AG10803 (cell line): ENCODE results near the gene KCNJ6.

ENCODE experiments used
- DNase-seq: peaks from one replicate; pipeline ENCODE4 v3.0.0; 2010; ENCODE audit warnings: low read depth
- H3K4me3 ChIP-seq: 2 replicates; pipeline ENCODE4 v1.5.1; 2011; ENCODE audit warnings: mild to moderate bottlenecking, low read length, control low read depth
- TF ChIP-seq, protein P1 (sequence below): conservative IDR thresholded peaks from 2 replicates; pipeline ENCODE4 v1.5.1; 2011; ENCODE audit warnings: mild to moderate bottlenecking, low read length, control low read depth, inconsistent platforms

The KCNJ6 gene

GRCh38 chr21:37876561-37876960, 39.7 kb downstream of the KCNJ6 start:
- TF ChIP-seq, protein P1, sequence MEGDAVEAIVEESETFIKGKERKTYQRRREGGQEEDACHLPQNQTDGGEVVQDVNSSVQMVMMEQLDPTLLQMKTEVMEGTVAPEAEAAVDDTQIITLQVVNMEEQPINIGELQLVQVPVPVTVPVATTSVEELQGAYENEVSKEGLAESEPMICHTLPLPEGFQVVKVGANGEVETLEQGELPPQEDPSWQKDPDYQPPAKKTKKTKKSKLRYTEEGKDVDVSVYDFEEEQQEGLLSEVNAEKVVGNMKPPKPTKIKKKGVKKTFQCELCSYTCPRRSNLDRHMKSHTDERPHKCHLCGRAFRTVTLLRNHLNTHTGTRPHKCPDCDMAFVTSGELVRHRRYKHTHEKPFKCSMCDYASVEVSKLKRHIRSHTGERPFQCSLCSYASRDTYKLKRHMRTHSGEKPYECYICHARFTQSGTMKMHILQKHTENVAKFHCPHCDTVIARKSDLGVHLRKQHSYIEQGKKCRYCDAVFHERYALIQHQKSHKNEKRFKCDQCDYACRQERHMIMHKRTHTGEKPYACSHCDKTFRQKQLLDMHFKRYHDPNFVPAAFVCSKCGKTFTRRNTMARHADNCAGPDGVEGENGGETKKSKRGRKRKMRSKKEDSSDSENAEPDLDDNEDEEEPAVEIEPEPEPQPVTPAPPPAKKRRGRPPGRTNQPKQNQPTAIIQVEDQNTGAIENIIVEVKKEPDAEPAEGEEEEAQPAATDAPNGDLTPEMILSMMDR, result no peak
- no peak overlapping the region for H3K4me3 ChIP-seq
- no peak for DNase-seq

- no peak for DNase-seq
- H3K4me3 ChIP-seq, result no peak overlapping the region
- TF ChIP-seq, protein P1, result no peak
Observed at GRCh38 chr21:37874904-37875780, 41.1 kb downstream of the KCNJ6 start.

- DNase-seq, result no peak
- no peak overlapping the region for H3K4me3 ChIP-seq
- TF ChIP-seq, protein P1, result no peak
Observed at GRCh38 chr21:37874481-37874880, 41.8 kb downstream of the KCNJ6 start.

GRCh38 chr21:37873655-37874054, 42.6 kb downstream of the KCNJ6 start:
- H3K4me3 ChIP-seq, result no peak overlapping the region
- no peak for DNase-seq
- TF ChIP-seq, protein P1, result peak; percentile 44

DNA sequence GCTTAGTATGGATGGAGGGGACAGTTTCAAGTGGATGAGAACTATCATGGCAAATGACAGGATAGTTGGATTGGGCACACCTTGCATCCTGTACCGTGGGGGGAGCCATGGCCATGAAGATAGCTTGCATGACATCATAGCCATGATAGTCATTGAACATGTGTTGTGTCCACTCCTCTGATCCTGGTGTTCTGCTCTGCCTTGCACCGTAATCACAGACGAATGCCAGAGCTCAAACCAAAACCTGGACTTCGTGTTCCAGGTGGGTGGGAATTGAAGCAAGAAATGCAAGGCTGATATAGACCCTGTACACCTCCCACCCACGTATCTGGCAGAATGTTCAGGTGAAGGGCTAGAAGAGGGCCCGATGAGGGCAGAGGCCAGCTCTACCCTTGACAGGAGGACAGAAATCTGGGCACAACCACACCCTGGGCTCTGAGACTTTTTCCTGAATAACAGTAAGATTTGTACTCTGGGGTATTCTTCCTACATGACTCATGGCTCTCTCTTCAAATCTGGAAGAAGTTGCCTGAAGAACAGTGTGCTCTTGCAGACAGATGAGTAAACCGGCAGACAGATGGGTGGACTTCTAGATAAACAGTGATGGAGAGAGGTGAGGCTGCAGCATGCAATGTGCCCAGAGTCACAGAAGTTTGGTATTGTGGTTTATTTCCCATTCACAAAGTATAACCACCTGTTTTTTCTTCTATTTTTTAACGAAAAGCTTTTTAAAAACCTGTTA, 45.0 kb downstream of the KCNJ6 start:
- TF ChIP-seq, protein P1, result no peak
- H3K4me3 ChIP-seq, result no peak overlapping the region
- DNase-seq, result peak; percentile 88

GRCh38 chr21:37870221-37870620, 46.0 kb downstream of the KCNJ6 start:
- TF ChIP-seq, protein P1, result no peak
- no peak for DNase-seq
- no peak overlapping the region for H3K4me3 ChIP-seq

GRCh38 chr21:37869661-37870060, 46.6 kb downstream of the KCNJ6 start:
- TF ChIP-seq, protein P1, result no peak
- H3K4me3 ChIP-seq, result no peak overlapping the region
- DNase-seq, result no peak
